Naive B cell (primary cell): ENCODE results near the gene DNAH17. TPM values are rescaled to one million over a fixed set of nuclear protein-coding genes. Genes with fewer than 3 reads are reported as not detected.

Experiments
- ATAC-seq, 2 donors: fragments of 150-1000 bp; cut with Tn5 transposase; 2 replicates each; pipeline ENCODE4 v1.10.0; 2021; ENCODE audit warnings: low read depth in 2 of 2, mild to moderate bottlenecking in 2 of 2, moderate library complexity in 2 of 2
- DNase-seq: peaks from one replicate; pipeline ENCODE4 v3.0.0; 2022
- H3K27ac Mint-ChIP-seq, 6 donors: one replicate each; pipeline ENCODE4 v1.8.0; 2020 to 2022; ENCODE audit warnings: mild to moderate bottlenecking in 6 of 6, mixed read lengths in 6 of 6, moderate library complexity in 5 of 6, inconsistent platforms in 2 of 6
- H3K27me3 Mint-ChIP-seq, 3 donors: one replicate each; pipeline ENCODE4 v1.8.0; 2021 to 2022; ENCODE audit warnings: mixed read lengths in 3 of 3, mild to moderate bottlenecking in 1 of 3
- H3K36me3 Mint-ChIP-seq, 2 donors: one replicate each; pipeline ENCODE4 v1.8.0; 2020 to 2022; ENCODE audit warnings: mixed read lengths in 2 of 2, inconsistent platforms in 1 of 2, mild to moderate bottlenecking in 1 of 2
- H3K4me1 Mint-ChIP-seq, 3 donors: one replicate each; pipeline ENCODE4 v1.8.0; 2020 to 2022; ENCODE audit warnings: mixed read lengths in 3 of 3, inconsistent platforms in 1 of 3, mild to moderate bottlenecking in 1 of 3, moderate library complexity in 1 of 3
- H3K4me3 Mint-ChIP-seq, 8 donors: one replicate each; pipeline ENCODE4 v1.8.0; 2020 to 2022; ENCODE audit warnings: mild to moderate bottlenecking in 8 of 8, mixed read lengths in 8 of 8, moderate library complexity in 8 of 8, inconsistent platforms in 2 of 8
- H3K9me3 Mint-ChIP-seq, 7 donors: one replicate each; pipeline ENCODE4 v1.8.0; 2020 to 2022; ENCODE audit warnings: mixed read lengths in 7 of 7, mild to moderate bottlenecking in 5 of 7, inconsistent platforms in 2 of 7, moderate library complexity in 1 of 7
- polyA plus RNA-seq, 6 donors: library from polyadenylated mRNA; unstranded; fragments of 300-500 nt; fragmentation: Illumina TruSeq; gene quantifications; one replicate each; pipeline ENCODE4 v1.2.3, GENCODE V29; 2021; ENCODE audit warnings: low read depth in 6 of 6

Gene DNAH17
- polyA plus RNA-seq, 6 donors from 2014 or later: 0.09 to 0.95 (median 0.13) TPM; not detected in 3

- Mint-ChIP-seq H3K4me1 (no peaks in the 10 kb centered on the region), H3K36me3 (no peaks in the 10 kb centered on the region), H3K4me3 (no peak overlapping the region), H3K9me3 (no peaks in the 10 kb centered on the region), H3K27ac (no peak overlapping the region), H3K27me3 (peaks cover 0 to 10% (median 6%) of the 10 kb centered on the region in 3 donors)
- ATAC-seq (no peak), DNase-seq (no peak)
These were observed 16.0 kb downstream of the DNAH17 start for GRCh38 chr17:78561166-78561565.

GRCh38 chr17:78560731-78561130 is 16.5 kb downstream of the DNAH17 start:
- no peak for DNase-seq
- Mint-ChIP-seq H3K27me3 (peaks cover 0 to 15% (median 5%) of the 10 kb centered on the region in 3 donors), H3K36me3 (no peaks in the 10 kb centered on the region), H3K4me3 (no peak overlapping the region), H3K27ac (no peak overlapping the region), H3K9me3 (no peaks in the 10 kb centered on the region), H3K4me1 (no peaks in the 10 kb centered on the region)
- no peak for ATAC-seq

- Mint-ChIP-seq H3K4me1 (no peaks in the 10 kb centered on the region), H3K27ac (no peak overlapping the region), H3K4me3 (no peak overlapping the region), H3K27me3 (peaks cover 0 to 15% (median 0%) of the 10 kb centered on the region in 3 donors), H3K36me3 (no peaks in the 10 kb centered on the region), H3K9me3 (no peaks in the 10 kb centered on the region)
- DNase-seq (no peak), ATAC-seq (no peak)
These were observed 17.3 kb downstream of the DNAH17 start for GRCh38 chr17:78559749-78560368.

- H3K27me3 Mint-ChIP-seq: peaks cover 0 to 15% (median 0%) of the 10 kb centered on the region in 3 donors
- H3K27ac Mint-ChIP-seq: no peak overlapping the region
- H3K9me3 Mint-ChIP-seq: no peaks in the 10 kb centered on the region
- DNase-seq (no peak), ATAC-seq (no peak)
- H3K4me1 Mint-ChIP-seq: no peaks in the 10 kb centered on the region
- no peaks in the 10 kb centered on the region for H3K36me3 Mint-ChIP-seq
- no peak overlapping the region for H3K4me3 Mint-ChIP-seq
These were observed 18.2 kb downstream of the DNAH17 start for GRCh38 chr17:78558989-78559388.

- Mint-ChIP-seq H3K27ac (no peak overlapping the region), H3K27me3 (peaks cover 0 to 8% (median 0%) of the 10 kb centered on the region in 3 donors), H3K4me1 (no peaks in the 10 kb centered on the region), H3K36me3 (no peaks in the 10 kb centered on the region), H3K9me3 (no peaks in the 10 kb centered on the region), H3K4me3 (no peak overlapping the region)
- DNase-seq (no peak), ATAC-seq (no peak)
These were observed 18.9 kb downstream of the DNAH17 start for GRCh38 chr17:78558181-78558850.

GRCh38 chr17:78557598-78558039 is 19.6 kb downstream of the DNAH17 start:
- H3K4me3 Mint-ChIP-seq: no peak overlapping the region
- ATAC-seq: no peak
- peaks cover 0 to 7% (median 0%) of the 10 kb centered on the region in 3 donors for H3K27me3 Mint-ChIP-seq
- H3K27ac Mint-ChIP-seq: no peak overlapping the region
- no peaks in the 10 kb centered on the region for H3K9me3 Mint-ChIP-seq
- H3K36me3 Mint-ChIP-seq: no peaks in the 10 kb centered on the region
- DNase-seq: no peak
- no peaks in the 10 kb centered on the region for H3K4me1 Mint-ChIP-seq

- ATAC-seq (no peak), DNase-seq (no peak)
- Mint-ChIP-seq H3K27ac (no peak overlapping the region), H3K36me3 (no peaks in the 10 kb centered on the region), H3K27me3 (peaks cover 0 to 7% (median 0%) of the 10 kb centered on the region in 3 donors), H3K9me3 (no peaks in the 10 kb centered on the region), H3K4me1 (no peaks in the 10 kb centered on the region), H3K4me3 (no peak overlapping the region)
These were observed 20.4 kb downstream of the DNAH17 start for GRCh38 chr17:78556812-78557211.

- DNase-seq (no peak), ATAC-seq (no peak)
- Mint-ChIP-seq H3K27me3 (peaks cover 0 to 7% (median 6%) of the 10 kb centered on the region in 3 donors), H3K9me3 (no peaks in the 10 kb centered on the region), H3K36me3 (no peaks in the 10 kb centered on the region), H3K27ac (peak overlapping the region in 1 of 6 donors; percentile 16), H3K4me1 (no peaks in the 10 kb centered on the region), H3K4me3 (no peak overlapping the region)
These were observed 21.3 kb downstream of the DNAH17 start for GRCh38 chr17:78555746-78556401.

GRCh38 chr17:78550464-78550863 is 26.7 kb downstream of the DNAH17 start:
- Mint-ChIP-seq H3K4me3 (no peak overlapping the region), H3K36me3 (no peaks in the 10 kb centered on the region), H3K4me1 (no peaks in the 10 kb centered on the region), H3K27ac (no peak overlapping the region), H3K9me3 (peaks cover 0 to 2% (median 0%) of the 10 kb centered on the region in 7 donors), H3K27me3 (peaks cover 0 to 22% (median 13%) of the 10 kb centered on the region in 3 donors)
- ATAC-seq (no peak), DNase-seq (no peak)

- Mint-ChIP-seq H3K4me3 (no peak overlapping the region), H3K36me3 (no peaks in the 10 kb centered on the region), H3K4me1 (no peaks in the 10 kb centered on the region), H3K9me3 (peaks cover 0 to 2% (median 0%) of the 10 kb centered on the region in 7 donors), H3K27me3 (peaks cover 0 to 22% (median 13%) of the 10 kb centered on the region in 3 donors), H3K27ac (no peak overlapping the region)
- ATAC-seq (no peak), DNase-seq (no peak)
These were observed 28.5 kb downstream of the DNAH17 start for GRCh38 chr17:78548725-78549124.

- Mint-ChIP-seq H3K4me3 (no peak overlapping the region), H3K36me3 (no peaks in the 10 kb centered on the region), H3K9me3 (peaks cover 0 to 2% (median 0%) of the 10 kb centered on the region in 7 donors), H3K4me1 (no peaks in the 10 kb centered on the region), H3K27ac (peak overlapping the region in 1 of 6 donors; percentile 65), H3K27me3 (peaks cover 0 to 22% (median 18%) of the 10 kb centered on the region in 3 donors)
- DNase-seq: no peak
- no peak for ATAC-seq
These were observed 30.2 kb downstream of the DNAH17 start for GRCh38 chr17:78547035-78547434.

GRCh38 chr17:78546476-78546875 is 30.7 kb downstream of the DNAH17 start:
- H3K36me3 Mint-ChIP-seq: no peaks in the 10 kb centered on the region
- no peak overlapping the region for H3K4me3 Mint-ChIP-seq
- peaks cover 0 to 2% (median 0%) of the 10 kb centered on the region in 7 donors for H3K9me3 Mint-ChIP-seq
- H3K27me3 Mint-ChIP-seq: peaks cover 0 to 22% (median 18%) of the 10 kb centered on the region in 3 donors
- H3K4me1 Mint-ChIP-seq: no peaks in the 10 kb centered on the region
- H3K27ac Mint-ChIP-seq: peak overlapping the region in 1 of 6 donors; percentile 36
- ATAC-seq (no peak), DNase-seq (no peak)

GRCh38 chr17:78544881-78545755 is 32.1 kb downstream of the DNAH17 start:
- H3K4me3 Mint-ChIP-seq: no peak overlapping the region
- ATAC-seq (no peak), DNase-seq (no peak)
- H3K36me3 Mint-ChIP-seq: no peaks in the 10 kb centered on the region
- peaks cover 0 to 11% (median 9%) of the 10 kb centered on the region in 3 donors for H3K27me3 Mint-ChIP-seq
- peaks cover 0 to 2% (median 0%) of the 10 kb centered on the region in 7 donors for H3K9me3 Mint-ChIP-seq
- H3K27ac Mint-ChIP-seq: no peak overlapping the region
- H3K4me1 Mint-ChIP-seq: no peaks in the 10 kb centered on the region
